Right cardiac atrium (tissue), 5 donors: ENCODE data around the gene JAKMIP1. TPM values are rescaled to one million over a fixed set of nuclear protein-coding genes. Genes with fewer than 3 reads are reported as not detected.
A peak's percentile ranks its signal among the peaks of the same experiment; 100 is the strongest.

Source experiments
- ATAC-seq, 2 donors: fragments of 200-7000 bp; cut with Tn5 transposase; one replicate each; pipeline versions ENCODE4 v1.8.0 to v1.9.1; 2020; ENCODE audit warnings: moderate library complexity in 2 of 2, mild to moderate bottlenecking in 1 of 2
- DNase-seq, 3 donors: peaks; one replicate each; pipeline ENCODE4 v3.0.0-alpha.2; 2020
- H3K27ac ChIP-seq: one replicate; pipeline ENCODE4 v1.5.1; 2013; ENCODE audit warnings: mild to moderate bottlenecking, low read length, control low read depth, moderate library complexity
- H3K27me3 ChIP-seq: one replicate; pipeline ENCODE4 v1.6.1; 2013; ENCODE audit not compliant: control insufficient read depth, insufficient read depth
- H3K4me1 ChIP-seq: one replicate; pipeline ENCODE4 v1.6.1; 2013; ENCODE audit warnings: low read length; ENCODE audit not compliant: control insufficient read depth, insufficient read depth
- H3K4me3 ChIP-seq: one replicate; pipeline ENCODE4 v1.5.1; 2013; ENCODE audit warnings: low read length, control low read depth
- H3K9me3 ChIP-seq: one replicate; pipeline ENCODE4 v1.6.1; 2013; ENCODE audit warnings: low read length; ENCODE audit not compliant: control insufficient read depth
- WGBS: extraction: QIAGEN DNeasy Blood & Tissue Kit; methylation state at CpG from one replicate; pipeline ENCODE4 v1.1.7; 2013; 5-methylcytosine and 5-hydroxymethylcytosine counted together
- intact Hi-C, 4 donors: fragments of 100-400 bp; cut with DNase I; formaldehyde crosslinking; loops; one replicate each; pipeline versions ENCODE4 v1.11.0 to v1.14.0; 2022 to 2023
- polyA plus RNA-seq: library from polyadenylated mRNA; stranded (reverse); fragments of 200-250 nt; gene quantifications from one replicate; pipeline ENCODE4 v1.2.3, GENCODE V29; 2013
- total RNA-seq, 4 donors: library from RNA; stranded (reverse); fragmentation: NEBNext Ultra II Directional; extraction: Animal tissue kit (Norgen Biotek cat#: 25700); gene quantifications; one replicate each; pipeline ENCODE4 v1.2.1, GENCODE V29; 2021
- donor health status: healthy with polysubstance abuse.
- donor health status: DM: no; HTN: yes; CAD: no.
- donor health status: DM: no; HTN: no; CAD: no.
- donor health status: DM: no; HTN: yes; CAD: no; lungs with severe emphysema.
- donor health status: DM: yes; HTN: yes; CAD: no.

Gene JAKMIP1
- total and polyA plus RNA-seq, 5 donors, result 0.07 to 0.28 (median 0.20) TPM; not detected in 2

GRCh38 chr4:6199422-6199921 lies 877 bp downstream of the JAKMIP1 start:
- Histone ChIP-seq H3K4me1 (no peaks in the 10 kb centered on the region), H3K27ac (no peak overlapping the region), H3K27me3 (no peaks in the 10 kb centered on the region), H3K9me3 (no peaks in the 10 kb centered on the region), H3K4me3 (peak overlapping the region; percentile 21)
- 1% methylated on average over 55 of the region's 55 CpGs for WGBS
- intact Hi-C loops, result no loop called here
- DNase-seq, result peak in 1 of 3 donors; percentile 56
- ATAC-seq, result no peak

- Histone ChIP-seq H3K4me3 (peak overlapping the region; percentile 21), H3K4me1 (no peaks in the 10 kb centered on the region), H3K9me3 (no peaks in the 10 kb centered on the region), H3K27me3 (no peaks in the 10 kb centered on the region), H3K27ac (no peak overlapping the region)
- DNase-seq (no peak), ATAC-seq (no peak)
- 3% methylated on average over 27 of the region's 27 CpGs for WGBS
- intact Hi-C loops, result no loop called here
Observed at GRCh38 chr4:6198768-6199421, 1.5 kb downstream of the JAKMIP1 start.

GRCh38 chr4:6198278-6198677 lies 2.1 kb downstream of the JAKMIP1 start:
- H3K27me3 ChIP-seq, result no peaks in the 10 kb centered on the region
- no peaks in the 10 kb centered on the region for H3K9me3 ChIP-seq
- 39% methylated on average over 6 of the region's 6 CpGs for WGBS
- intact Hi-C loops, result no loop called here
- H3K27ac ChIP-seq, result no peak overlapping the region
- ATAC-seq (no peak), DNase-seq (no peak)
- H3K4me1 ChIP-seq, result no peaks in the 10 kb centered on the region
- H3K4me3 ChIP-seq, result no peak overlapping the region

GRCh38 chr4:6197433-6198174 lies 2.7 kb downstream of the JAKMIP1 start:
- intact Hi-C loops, result no loop called here
- H3K4me1 ChIP-seq, result no peaks in the 10 kb centered on the region
- ATAC-seq, result no peak
- DNase-seq, result no peak
- H3K27me3 ChIP-seq, result no peaks in the 10 kb centered on the region
- H3K27ac ChIP-seq, result no peak overlapping the region
- no peaks in the 10 kb centered on the region for H3K9me3 ChIP-seq
- H3K4me3 ChIP-seq, result no peak overlapping the region
- 69% methylated on average over 9 of the region's 9 CpGs for WGBS

- Histone ChIP-seq H3K4me3 (no peak overlapping the region), H3K27me3 (no peaks in the 10 kb centered on the region), H3K27ac (no peak overlapping the region), H3K4me1 (no peaks in the 10 kb centered on the region), H3K9me3 (no peaks in the 10 kb centered on the region)
- WGBS, result 66% methylated on average over 11 of the region's 11 CpGs
- intact Hi-C loops, result no loop called here
- DNase-seq, result no peak
- no peak for ATAC-seq
Observed at GRCh38 chr4:6196871-6197270, 3.5 kb downstream of the JAKMIP1 start.

GRCh38 chr4:6196324-6196723 lies 4.0 kb downstream of the JAKMIP1 start:
- Histone ChIP-seq H3K27ac (no peak overlapping the region), H3K9me3 (no peaks in the 10 kb centered on the region), H3K4me3 (no peak overlapping the region), H3K27me3 (no peaks in the 10 kb centered on the region), H3K4me1 (no peaks in the 10 kb centered on the region)
- DNase-seq (no peak), ATAC-seq (no peak)
- intact Hi-C loops, result no loop called here
- 88% methylated on average over 8 of the region's 8 CpGs for WGBS

- H3K4me1 ChIP-seq, result no peaks in the 10 kb centered on the region
- ATAC-seq (no peak), DNase-seq (no peak)
- WGBS, result 61% methylated on average over 12 of the region's 12 CpGs
- intact Hi-C loops, result no loop called here
- H3K9me3 ChIP-seq, result no peaks in the 10 kb centered on the region
- H3K4me3 ChIP-seq, result no peak overlapping the region
- H3K27ac ChIP-seq, result no peak overlapping the region
- no peaks in the 10 kb centered on the region for H3K27me3 ChIP-seq
Observed at GRCh38 chr4:6195602-6196319, 4.6 kb downstream of the JAKMIP1 start.

- DNase-seq (no peak), ATAC-seq (no peak)
- Histone ChIP-seq H3K27me3 (no peaks in the 10 kb centered on the region), H3K4me3 (no peak overlapping the region), H3K27ac (no peak overlapping the region), H3K4me1 (no peaks in the 10 kb centered on the region), H3K9me3 (no peaks in the 10 kb centered on the region)
- WGBS, result 80% methylated on average over 12 of the region's 12 CpGs
- intact Hi-C loops, result no loop called here
Observed at GRCh38 chr4:6194458-6195195, 5.7 kb downstream of the JAKMIP1 start.

GRCh38 chr4:6193399-6193798 lies 7.0 kb downstream of the JAKMIP1 start:
- intact Hi-C loops, result no loop called here
- H3K27me3 ChIP-seq, result no peaks in the 10 kb centered on the region

GRCh38 chr4:6192245-6192644 lies 8.1 kb downstream of the JAKMIP1 start:
- H3K4me3 ChIP-seq, result no peak overlapping the region

More at GRCh38 chr4:6193399-6193798, 7.0 kb downstream of the JAKMIP1 start:
- no peak for DNase-seq
- Histone ChIP-seq H3K27ac (no peak overlapping the region), H3K9me3 (no peaks in the 10 kb centered on the region), H3K4me1 (no peaks in the 10 kb centered on the region), H3K4me3 (no peak overlapping the region)
- 81% methylated on average over 11 of the region's 11 CpGs for WGBS
- no peak for ATAC-seq

More at GRCh38 chr4:6192245-6192644, 8.1 kb downstream of the JAKMIP1 start:
- H3K9me3 ChIP-seq, result peaks cover 2% of the 10 kb centered on the region
- no peaks in the 10 kb centered on the region for H3K4me1 ChIP-seq
- intact Hi-C loops, result no loop called here
- H3K27ac ChIP-seq, result no peak overlapping the region
- 66% methylated on average over 9 of the region's 9 CpGs for WGBS
- no peaks in the 10 kb centered on the region for H3K27me3 ChIP-seq
- no peak for DNase-seq
- ATAC-seq, result no peak
